NCI-H345 treated with DMSO at 0.1 percent for 48 hours (cell line): Measurements from ENCODE around the gene ERLEC1.
"Not testable (repeated sequence)": the region's sequence is repeated elsewhere in the genome, so short reads cannot be mapped to it uniquely, and the experiment has no call there.

Source experiments
- DNase-seq: peaks from one replicate; lab custom pipeline; 2025; ENCODE audit not compliant: unreplicated experiment; lab: John Stamatoyannopoulos, UW

Gene ERLEC1, protein sequence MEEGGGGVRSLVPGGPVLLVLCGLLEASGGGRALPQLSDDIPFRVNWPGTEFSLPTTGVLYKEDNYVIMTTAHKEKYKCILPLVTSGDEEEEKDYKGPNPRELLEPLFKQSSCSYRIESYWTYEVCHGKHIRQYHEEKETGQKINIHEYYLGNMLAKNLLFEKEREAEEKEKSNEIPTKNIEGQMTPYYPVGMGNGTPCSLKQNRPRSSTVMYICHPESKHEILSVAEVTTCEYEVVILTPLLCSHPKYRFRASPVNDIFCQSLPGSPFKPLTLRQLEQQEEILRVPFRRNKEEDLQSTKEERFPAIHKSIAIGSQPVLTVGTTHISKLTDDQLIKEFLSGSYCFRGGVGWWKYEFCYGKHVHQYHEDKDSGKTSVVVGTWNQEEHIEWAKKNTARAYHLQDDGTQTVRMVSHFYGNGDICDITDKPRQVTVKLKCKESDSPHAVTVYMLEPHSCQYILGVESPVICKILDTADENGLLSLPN

GRCh38 chr2:53786705-53787613, at the start of gene ERLEC1, which contains the start of gene ASB3:
ERLEC1 (plus strand) TSS chr2:53787044; CDS start chr2:53787211, 167 bp downstream.
ASB3 (minus strand) TSS chr2:53786953; CDS start chr2:53765572, 21,381 bp downstream.
- DNase-seq, result peak; percentile 84

GRCh38 chr2:53737091-53737490, 49.8 kb upstream of the ERLEC1 start:
- no peak for DNase-seq

GRCh38 chr2:53739032-53739431, 47.8 kb upstream of the ERLEC1 start:
- no peak for DNase-seq

- no peak for DNase-seq
Measured at GRCh38 chr2:53740170-53740569, 46.7 kb upstream of the ERLEC1 start.

- no peak for DNase-seq
Measured at GRCh38 chr2:53744395-53745065, 42.3 kb upstream of the ERLEC1 start.

- no peak for DNase-seq
Measured at GRCh38 chr2:53750041-53750768, 36.6 kb upstream of the ERLEC1 start.

- DNase-seq, result no peak
Measured at GRCh38 chr2:53751728-53752127, 35.1 kb upstream of the ERLEC1 start.

DNA sequence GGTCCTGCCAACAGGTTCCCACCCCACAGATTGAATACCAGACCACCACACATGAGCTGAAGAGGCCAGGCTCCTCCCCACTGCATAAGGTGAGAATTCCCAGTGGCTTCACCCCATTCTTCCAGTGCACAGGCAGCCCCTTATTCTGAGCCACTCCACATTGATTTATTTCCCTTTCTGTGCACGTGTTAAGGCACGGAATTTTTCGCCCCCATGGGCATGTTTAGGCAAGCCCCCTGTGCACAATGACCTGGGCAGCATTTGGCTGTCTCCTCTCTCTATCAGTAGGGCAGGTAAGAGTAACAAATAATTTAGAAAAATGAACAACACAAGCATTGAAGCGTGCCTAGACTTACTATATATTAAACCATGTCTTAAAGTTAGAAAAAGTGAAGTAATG, 34.5 kb upstream of the ERLEC1 start:
- DNase-seq, result no peak

DNA sequence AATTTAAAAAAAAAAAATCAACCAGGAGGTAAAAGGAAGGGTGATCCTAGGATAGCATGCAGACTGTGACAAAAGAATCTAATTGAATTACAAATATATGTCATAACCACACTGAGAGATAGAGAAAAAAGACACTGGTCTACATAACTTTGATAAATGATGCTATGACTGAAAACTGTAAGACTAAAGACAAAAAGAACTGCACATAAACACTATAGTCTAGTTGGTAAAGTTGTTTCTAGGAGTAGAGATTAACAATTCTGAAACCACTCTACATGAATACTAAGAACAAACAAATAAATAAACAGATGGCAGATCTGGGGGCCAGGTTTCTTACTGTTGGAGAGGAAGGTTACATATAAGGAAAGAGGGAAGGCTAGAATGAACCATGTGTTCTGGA, 33.8 kb upstream of the ERLEC1 start:
- DNase-seq, result no peak

- DNase-seq, result no peak
Measured at GRCh38 chr2:53755121-53755520, 31.7 kb upstream of the ERLEC1 start.

DNA sequence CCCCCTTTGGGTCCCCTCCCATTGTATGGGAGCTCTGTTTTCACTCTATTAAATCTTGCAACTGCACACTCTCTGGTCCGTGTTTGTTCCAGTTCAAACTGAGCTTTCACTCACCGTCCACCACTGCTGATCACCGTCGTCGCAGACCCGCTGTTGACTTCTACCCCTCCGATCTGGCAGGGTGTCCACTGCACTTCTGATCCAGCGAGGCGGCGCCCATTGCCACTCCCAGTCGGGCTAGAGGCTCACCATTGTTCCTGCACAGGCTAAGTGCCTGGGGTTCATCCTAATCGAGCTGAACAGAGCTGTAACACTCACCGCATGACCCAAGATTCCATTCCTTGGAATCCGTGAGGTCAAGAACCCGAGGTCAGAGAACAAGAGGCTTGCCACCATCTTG, 30.2 kb upstream of the ERLEC1 start:
- DNase-seq, result no peak

- not testable (repeated sequence) for DNase-seq
Measured at GRCh38 chr2:53757206-53757605, 29.6 kb upstream of the ERLEC1 start.

DNA sequence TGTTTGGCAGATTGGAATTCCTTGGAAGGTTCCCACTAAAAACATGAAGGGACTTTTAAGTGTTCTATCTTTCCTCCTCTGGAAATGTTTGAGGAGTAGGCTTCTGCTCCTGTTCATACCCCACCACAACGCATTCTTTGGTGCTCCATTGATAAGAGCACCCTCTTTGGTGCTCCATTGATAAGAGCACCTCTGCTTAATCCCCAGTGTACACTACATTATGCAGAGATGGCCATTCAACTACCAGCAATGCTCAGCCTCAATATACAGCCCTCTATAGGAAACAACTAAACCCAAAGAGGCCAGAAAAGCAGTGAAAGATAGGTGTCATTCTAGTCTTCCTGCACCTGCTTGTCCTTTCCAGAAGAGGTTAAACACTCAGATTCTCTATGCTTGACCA, 21.1 kb upstream of the ERLEC1 start:
- no peak for DNase-seq

- peak; percentile 71 for DNase-seq
Measured at GRCh38 chr2:53767405-53768241, 19.2 kb upstream of the ERLEC1 start, which contains the start of gene CHAC2. CHAC2 (plus strand) TSS chr2:53767804; CDS start chr2:53767887, 83 bp downstream.

GRCh38 chr2:53768242-53768542, 18.7 kb upstream of the ERLEC1 start:
- DNase-seq, result no peak

DNA sequence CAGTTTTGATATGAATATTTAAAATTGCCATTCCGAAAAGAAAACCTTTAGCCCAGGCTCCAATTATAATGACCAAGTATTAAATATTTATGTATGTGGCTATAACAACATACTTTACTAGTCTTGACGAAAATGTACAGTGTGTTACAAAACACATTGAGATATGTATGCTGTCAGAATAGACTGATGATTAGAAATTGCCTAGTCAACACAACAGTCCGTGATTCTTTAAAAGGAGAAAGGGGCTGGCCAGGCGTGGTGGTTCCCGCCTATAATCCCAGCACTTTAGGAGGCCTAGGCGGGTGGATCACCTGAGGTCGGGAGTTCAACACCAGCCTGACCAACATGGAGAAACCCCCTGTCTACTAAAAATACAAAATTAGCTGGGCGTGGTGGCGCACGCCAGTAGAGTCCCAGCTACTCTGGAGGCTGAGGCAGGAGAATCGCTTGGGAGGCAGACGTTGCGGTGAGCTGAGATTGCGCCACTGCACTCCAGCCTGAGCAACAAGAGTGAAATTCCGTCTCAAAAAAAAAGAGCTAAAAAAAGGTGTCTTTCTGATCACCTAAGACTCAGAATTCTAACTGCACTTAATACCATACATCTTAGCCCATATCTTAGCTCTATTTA, 17.4 kb upstream of the ERLEC1 start:
- no peak for DNase-seq

DNA sequence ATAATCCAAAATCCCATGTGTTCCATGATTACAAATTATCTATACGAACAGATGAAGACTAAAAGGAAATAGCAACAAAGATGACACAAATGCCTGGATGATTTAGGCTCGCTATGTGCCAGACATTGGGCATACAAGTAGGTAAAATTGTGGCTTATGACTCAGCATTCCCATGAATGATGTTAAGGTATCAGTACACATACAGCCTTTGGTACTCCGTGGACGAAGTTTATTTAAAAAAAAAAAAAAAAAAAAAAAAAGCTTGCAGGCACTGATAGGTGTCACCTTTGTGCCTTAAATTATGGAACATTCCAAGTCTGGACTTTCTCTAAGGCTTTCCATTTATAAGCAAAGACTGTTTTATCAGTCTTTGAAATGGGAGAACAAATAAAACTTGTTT, 16.6 kb upstream of the ERLEC1 start:
- DNase-seq, result no peak

- no peak for DNase-seq
Measured at GRCh38 chr2:53777134-53777533, 9.7 kb upstream of the ERLEC1 start.

GRCh38 chr2:53778536-53779162, 8.2 kb upstream of the ERLEC1 start:
- no peak for DNase-seq
